Measurements from ENCODE around the gene ABCA13. TPM values are rescaled to one million over a fixed set of nuclear protein-coding genes. Genes with fewer than 3 reads are reported as not detected.

ABCA13 gene
- total and polyA plus RNA-seq, 4 donors, result 1.2 to 23.2 (median 3.5) TPM

GRCh38 chr7:48347230-48347825 is 176.1 kb downstream of the ABCA13 start:
- WGBS, 2 donors, result 81 to 82% methylated on average over 5 of the region's 5 CpGs

DNA sequence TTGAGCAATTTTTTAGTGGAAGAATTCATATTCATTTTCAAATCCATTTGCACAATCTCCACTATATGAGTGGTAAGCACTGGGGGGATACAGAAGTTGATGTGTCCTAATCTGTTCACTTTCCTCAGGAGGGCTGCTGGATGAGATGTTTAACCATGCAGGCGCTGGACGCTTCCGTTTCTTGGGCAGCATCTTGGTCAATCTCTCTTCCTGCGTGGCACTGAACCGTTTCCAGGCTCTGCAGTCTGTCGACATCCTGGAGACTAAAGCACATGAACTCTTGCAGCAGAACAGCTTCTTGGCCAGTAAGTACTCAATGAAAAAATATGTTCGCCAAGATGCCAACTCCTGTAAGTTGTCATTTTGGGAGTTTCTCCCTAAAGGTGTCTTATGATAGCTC is 179.3 kb downstream of the ABCA13 start:
- no peaks in the 10 kb centered on the region for H3K27me3 ChIP-seq (ENCODE audit: control insufficient read depth in 3 of 3, insufficient read depth in 3 of 3, low read length in 2 of 3)
- no peaks in the 10 kb centered on the region for H3K9me3 ChIP-seq (ENCODE audit: control insufficient read depth in 4 of 4, insufficient read depth in 3 of 4, low read length in 3 of 4)
- DNase-seq (no peak), ATAC-seq (ENCODE audit: insufficient read depth, low FRiP score) (no peak)
- WGBS, 2 donors, result 45 to 63% methylated on average over 7 of the region's 7 CpGs
- H3K4me1 ChIP-seq (ENCODE audit: control insufficient read depth in 5 of 5, insufficient read depth in 5 of 5, low read length in 5 of 5), result peaks cover 0 to 3% (median 0%) of the 10 kb centered on the region in 5 donors
- no peak for TF ChIP-seq CTCF (IDR thresholded peaks at IDR 0.05; ENCODE audit: control extremely low read depth, extremely low read depth)
- H3K4me3 ChIP-seq, result no peak overlapping the region
- no peaks in the 10 kb centered on the region for H3K36me3 ChIP-seq (ENCODE audit: control insufficient read depth in 4 of 4, insufficient read depth in 4 of 4, low read length in 4 of 4)
- H3K27ac ChIP-seq (ENCODE audit: low read depth in 1 of 2, low read length in 1 of 2), result no peak overlapping the region
- no peak overlapping the region for H3K9ac ChIP-seq (ENCODE audit: insufficient read depth in 1 of 2, low read length in 2 of 2)

More at GRCh38 chr7:48347230-48347825, 176.1 kb downstream of the ABCA13 start:
- DNase-seq (no peak), ATAC-seq (ENCODE audit: insufficient read depth, low FRiP score) (no peak)
- Histone ChIP-seq H3K36me3 (ENCODE audit: control insufficient read depth in 4 of 4, insufficient read depth in 4 of 4, low read length in 4 of 4) (no peaks in the 10 kb centered on the region), H3K27ac (ENCODE audit: low read depth in 1 of 2, low read length in 1 of 2) (no peak overlapping the region), H3K4me1 (ENCODE audit: control insufficient read depth in 5 of 5, insufficient read depth in 5 of 5, low read length in 5 of 5) (peaks cover 0 to 3% (median 0%) of the 10 kb centered on the region in 5 donors), H3K27me3 (ENCODE audit: control insufficient read depth in 3 of 3, insufficient read depth in 3 of 3, low read length in 2 of 3) (no peaks in the 10 kb centered on the region), H3K9me3 (ENCODE audit: control insufficient read depth in 4 of 4, insufficient read depth in 3 of 4, low read length in 3 of 4) (no peaks in the 10 kb centered on the region), H3K4me3 (no peak overlapping the region), H3K9ac (ENCODE audit: insufficient read depth in 1 of 2, low read length in 2 of 2) (no peak overlapping the region)
- no peak for TF ChIP-seq CTCF (IDR thresholded peaks at IDR 0.05; ENCODE audit: control extremely low read depth, extremely low read depth)

- no peak for TF ChIP-seq CTCF (IDR thresholded peaks at IDR 0.05; ENCODE audit: control extremely low read depth, extremely low read depth)
- peaks cover 0 to 3% (median 0%) of the 10 kb centered on the region in 5 donors for H3K4me1 ChIP-seq (ENCODE audit: control insufficient read depth in 5 of 5, insufficient read depth in 5 of 5, low read length in 5 of 5)
- no peaks in the 10 kb centered on the region for H3K36me3 ChIP-seq (ENCODE audit: control insufficient read depth in 4 of 4, insufficient read depth in 4 of 4, low read length in 4 of 4)
- WGBS, 2 donors, result 58 to 71% methylated on average over 7 of the region's 7 CpGs
- H3K27ac ChIP-seq (ENCODE audit: low read depth in 1 of 2, low read length in 1 of 2), result no peak overlapping the region
- H3K4me3 ChIP-seq, result no peak overlapping the region
- ATAC-seq (ENCODE audit: insufficient read depth, low FRiP score) (no peak), DNase-seq (no peak)
- H3K9me3 ChIP-seq (ENCODE audit: control insufficient read depth in 4 of 4, insufficient read depth in 3 of 4, low read length in 3 of 4), result no peaks in the 10 kb centered on the region
- H3K27me3 ChIP-seq (ENCODE audit: control insufficient read depth in 3 of 3, insufficient read depth in 3 of 3, low read length in 2 of 3), result no peaks in the 10 kb centered on the region
- no peak overlapping the region for H3K9ac ChIP-seq (ENCODE audit: insufficient read depth in 1 of 2, low read length in 2 of 2)
Observed at GRCh38 chr7:48351900-48352299, 180.6 kb downstream of the ABCA13 start.

DNA sequence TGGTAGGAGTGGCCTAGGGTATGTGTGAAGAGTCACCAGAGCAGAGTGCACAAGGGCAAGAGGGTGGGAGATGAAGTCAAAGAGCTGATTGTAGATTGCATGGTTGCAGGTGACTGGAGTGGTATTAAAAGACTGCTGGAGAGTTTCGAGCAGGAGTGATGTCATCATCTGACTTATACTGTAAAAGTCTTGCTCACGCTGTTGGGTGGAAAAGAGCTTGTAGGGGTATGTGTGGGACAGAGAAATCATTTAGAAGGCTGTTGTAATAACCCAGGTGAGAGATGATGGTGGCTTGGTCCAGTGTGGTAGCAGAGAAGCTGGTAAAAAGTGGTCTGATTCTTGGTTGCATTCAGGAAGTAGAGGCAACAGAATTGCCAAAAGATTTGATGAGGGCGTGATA is 184.1 kb downstream of the ABCA13 start:
- WGBS, 2 donors, result 91 to 97% methylated on average over 3 of the region's 3 CpGs
- Histone ChIP-seq H3K27ac (ENCODE audit: low read depth in 1 of 2, low read length in 1 of 2) (no peak overlapping the region), H3K4me1 (ENCODE audit: control insufficient read depth in 5 of 5, insufficient read depth in 5 of 5, low read length in 5 of 5) (no peaks in the 10 kb centered on the region), H3K9ac (ENCODE audit: insufficient read depth in 1 of 2, low read length in 2 of 2) (no peak overlapping the region), H3K36me3 (ENCODE audit: control insufficient read depth in 4 of 4, insufficient read depth in 4 of 4, low read length in 4 of 4) (no peaks in the 10 kb centered on the region), H3K27me3 (ENCODE audit: control insufficient read depth in 3 of 3, insufficient read depth in 3 of 3, low read length in 2 of 3) (no peaks in the 10 kb centered on the region), H3K9me3 (ENCODE audit: control insufficient read depth in 4 of 4, insufficient read depth in 3 of 4, low read length in 3 of 4) (no peaks in the 10 kb centered on the region), H3K4me3 (no peak overlapping the region)
- no peak for TF ChIP-seq CTCF (IDR thresholded peaks at IDR 0.05; ENCODE audit: control extremely low read depth, extremely low read depth)
- no peak for DNase-seq
- no peak for ATAC-seq (ENCODE audit: insufficient read depth, low FRiP score)

Measured in lung (tissue), 12 donors.